CD14-positive monocyte (primary cell): ENCODE results near the gene CNTNAP2. TPM values are rescaled to one million over a fixed set of nuclear protein-coding genes. Genes with fewer than 3 reads are reported as not detected.

Experiments used
- DNase-seq, 3 donors: peaks; one replicate each; pipeline ENCODE4 v3.0.0-alpha.2; 2011 to 2022
- H2AFZ ChIP-seq: 2 replicates; pipeline ENCODE4 v1.6.0; 2012; ENCODE audit warnings: mild to moderate bottlenecking, low read depth, low read length, inconsistent platforms; ENCODE audit not compliant: insufficient read depth, poor library complexity, severe bottlenecking
- H3K27ac ChIP-seq, 2 donors: 1 replicate in 1 of 2; 2 replicates in 1 of 2; pipeline ENCODE4 v1.5.1; 2012 to 2013; ENCODE audit warnings: low read length in 2 of 2, control low read depth in 1 of 2, inconsistent platforms in 1 of 2, low read depth in 1 of 2, mild to moderate bottlenecking in 1 of 2
- H3K27me3 ChIP-seq, 2 donors: one replicate each; pipeline versions ENCODE4 v1.6.0 to v1.6.1; 2011 to 2013; ENCODE audit warnings: low read length in 2 of 2; ENCODE audit not compliant: control insufficient read depth in 2 of 2, insufficient read depth in 2 of 2
- H3K36me3 ChIP-seq, 2 donors: replicated peaks in 1 of 2; 1 replicate in 1 of 2; 2 replicates in 1 of 2; pipeline versions ENCODE4 v1.5.1 to v1.6.1; 2012 to 2013; ENCODE audit warnings: low read length in 2 of 2, control low read depth in 1 of 2, inconsistent platforms in 1 of 2, mild to moderate bottlenecking in 1 of 2; ENCODE audit not compliant: insufficient read depth in 2 of 2, control insufficient read depth in 1 of 2
- H3K4me1 ChIP-seq, 2 donors: 1 replicate in 1 of 2; 2 replicates in 1 of 2; pipeline versions ENCODE4 v1.5.1 to v1.6.1; 2012 to 2013; ENCODE audit warnings: low read length in 2 of 2, control low read depth in 1 of 2, inconsistent platforms in 1 of 2, mild to moderate bottlenecking in 1 of 2, moderate library complexity in 1 of 2; ENCODE audit not compliant: insufficient read depth in 2 of 2, control insufficient read depth in 1 of 2
- H3K4me2 ChIP-seq: replicated peaks from 2 replicates; pipeline ENCODE3; 2012; ENCODE audit warnings: low read length, moderate library complexity, mild to moderate bottlenecking; ENCODE audit not compliant: poor library complexity, severe bottlenecking; ENCODE audit errors: extremely low read depth
- H3K4me3 ChIP-seq, 3 experiments: fragments of 200-600 bp in 1 of 3; sonication (generic) in 1 of 3; replicated peaks in 1 of 3; 1 replicate in 2 of 3; 2 replicates in 1 of 3; pipeline ENCODE4 v1.5.1; 2011 to 2013; ENCODE audit warnings: low read length in 3 of 3, mild to moderate bottlenecking in 3 of 3, control low read depth in 2 of 3, low read depth in 2 of 3, inconsistent platforms in 1 of 3, moderate library complexity in 1 of 3
- H3K79me2 ChIP-seq: 2 replicates; pipeline ENCODE4 v1.6.0; 2012; ENCODE audit warnings: mild to moderate bottlenecking, control low read depth, inconsistent platforms, low read length, moderate library complexity; ENCODE audit not compliant: insufficient read depth
- H3K9ac ChIP-seq: 2 replicates; pipeline ENCODE4 v1.6.0; 2017; ENCODE audit warnings: low read length, mild to moderate bottlenecking; ENCODE audit not compliant: insufficient read depth, poor library complexity, severe bottlenecking
- H3K9me3 ChIP-seq, 2 donors: replicated peaks in 1 of 2; 1 replicate in 1 of 2; 2 replicates in 1 of 2; pipeline versions ENCODE4 v1.5.1 to v1.6.1; 2012 to 2013; ENCODE audit warnings: low read length in 2 of 2, control low read depth in 1 of 2; ENCODE audit not compliant: control insufficient read depth in 1 of 2, insufficient read depth in 1 of 2
- H4K20me1 ChIP-seq: 2 replicates; pipeline ENCODE4 v1.6.0; 2012; ENCODE audit warnings: mild to moderate bottlenecking, low read length, control low read depth, moderate library complexity; ENCODE audit not compliant: insufficient read depth
- H3K27ac Mint-ChIP-seq, 7 donors: one replicate each; pipeline ENCODE4 v1.8.0; 2020; ENCODE audit warnings: mild to moderate bottlenecking in 7 of 7, mixed read lengths in 7 of 7, moderate library complexity in 6 of 7, inconsistent platforms in 2 of 7
- H3K27me3 Mint-ChIP-seq, 3 donors: one replicate each; pipeline ENCODE4 v1.8.0; 2021 to 2022; ENCODE audit warnings: low read depth in 3 of 3, mild to moderate bottlenecking in 3 of 3, mixed read lengths in 3 of 3, moderate library complexity in 3 of 3, inconsistent platforms in 1 of 3
- H3K36me3 Mint-ChIP-seq, 2 donors: one replicate each; pipeline ENCODE4 v1.8.0; 2020; ENCODE audit warnings: mixed read lengths in 2 of 2, inconsistent platforms in 1 of 2, mild to moderate bottlenecking in 1 of 2
- H3K4me1 Mint-ChIP-seq: one replicate; pipeline ENCODE4 v1.8.0; 2020; ENCODE audit warnings: mild to moderate bottlenecking, mixed read lengths
- H3K4me3 Mint-ChIP-seq, 2 donors: one replicate each; pipeline ENCODE4 v1.8.0; 2020; ENCODE audit warnings: mild to moderate bottlenecking in 2 of 2, mixed read lengths in 2 of 2, moderate library complexity in 1 of 2
- H3K9me3 Mint-ChIP-seq, 7 donors: one replicate each; pipeline ENCODE4 v1.8.0; 2020 to 2022; ENCODE audit warnings: mixed read lengths in 7 of 7, mild to moderate bottlenecking in 6 of 7, moderate library complexity in 6 of 7, inconsistent platforms in 2 of 7
- CTCF ChIP-seq: fragments of 200-600 bp; IDR thresholded peaks from one replicate; pipeline ENCODE4 v1.8.0; 2022; ENCODE audit warnings: antibody characterized with exemption, mild to moderate bottlenecking
- WGBS: methylation state at CpG from one replicate; pipeline ENCODE4 v1.1.5; 2013; ENCODE audit warnings: missing lambda C conversion rate; ENCODE audit not compliant: insufficient coverage; 5-methylcytosine and 5-hydroxymethylcytosine counted together
- intact Hi-C, 2 donors: fragments of 100-400 bp; cut with micrococcal nuclease; formaldehyde crosslinking; loops; one replicate each; pipeline versions ENCODE4 v1.15.0 to v1.15.1; 2023
- polyA plus RNA-seq, 3 donors: library from polyadenylated mRNA; depleted of rRNA in 1 of 3; unstranded in 2 of 3; stranded (reverse) in 1 of 3; fragments of 300-500 nt in 2 of 3; fragments of >200 nt in 1 of 3; fragmentation: Illumina TruSeq in 2 of 3; gene quantifications; 1 replicate in 2 of 3; 2 replicates in 1 of 3; pipeline ENCODE4 v1.2.3, GENCODE V29; 2012 to 2021

CNTNAP2 gene
- polyA plus RNA-seq, 3 donors: 0.01 TPM; not detected in 2

- Histone ChIP-seq H3K4me2 (no peak overlapping the region), H3K79me2 (no peaks in the 10 kb centered on the region), H3K9me3 (no peaks in the 10 kb centered on the region), H3K4me1 (no peaks in the 10 kb centered on the region), H4K20me1 (no peaks in the 10 kb centered on the region), H2AFZ (no peak overlapping the region), H3K36me3 (no peaks in the 10 kb centered on the region), H3K9ac (no peak overlapping the region), H3K27ac (no peak overlapping the region), H3K4me3 (no peak overlapping the region), H3K27me3 (no peaks in the 10 kb centered on the region)
- DNase-seq: no peak
- Mint-ChIP-seq H3K27ac (no peak overlapping the region), H3K4me3 (no peak overlapping the region), H3K36me3 (no peaks in the 10 kb centered on the region), H3K27me3 (peaks cover 0 to 5% (median 0%) of the 10 kb centered on the region in 3 donors), H3K9me3 (peaks cover 1 to 18% (median 4%) of the 10 kb centered on the region in 7 donors), H3K4me1 (no peaks in the 10 kb centered on the region)
- no CpG with 5 or more reads among the region's 1 CpG for WGBS
- intact Hi-C loops: no loop called here
- TF ChIP-seq CTCF: no peak
Measured at GRCh38 chr7:148127374-148127773, 2010.8 kb downstream of the CNTNAP2 start.

- Mint-ChIP-seq H3K4me1 (no peaks in the 10 kb centered on the region), H3K27ac (peak overlapping the region in 1 of 7 donors; percentile 61), H3K9me3 (peaks cover 0 to 19% (median 3%) of the 10 kb centered on the region in 7 donors), H3K4me3 (no peak overlapping the region), H3K36me3 (no peaks in the 10 kb centered on the region), H3K27me3 (peaks cover 0 to 2% (median 0%) of the 10 kb centered on the region in 3 donors)
- no peaks in the 10 kb centered on the region for H3K79me2 ChIP-seq
- H3K4me1 ChIP-seq: no peaks in the 10 kb centered on the region
- no peak overlapping the region for H2AFZ ChIP-seq
- H3K27me3 ChIP-seq: no peaks in the 10 kb centered on the region
- WGBS: 88% methylated on average over 2 of the region's 6 CpGs
- H3K36me3 ChIP-seq: no peaks in the 10 kb centered on the region
- TF ChIP-seq CTCF: no peak
- no peak overlapping the region for H3K4me3 ChIP-seq
- no peak overlapping the region for H3K4me2 ChIP-seq
- no peak overlapping the region for H3K9ac ChIP-seq
- DNase-seq: no peak
- intact Hi-C loops: no loop called here
- no peak overlapping the region for H3K27ac ChIP-seq
- no peaks in the 10 kb centered on the region for H4K20me1 ChIP-seq
- no peaks in the 10 kb centered on the region for H3K9me3 ChIP-seq
Measured at GRCh38 chr7:148129023-148129422, 2012.4 kb downstream of the CNTNAP2 start.
